Transverse colon (tissue), 4 donors: ENCODE data around the gene CNBD2. TPM values are rescaled to one million over a fixed set of nuclear protein-coding genes. Genes with fewer than 3 reads are reported as not detected.

Experiments used
- DNase-seq: peaks from one replicate; pipeline ENCODE4 v3.0.0-alpha.2; 2019
- H3K27ac ChIP-seq, 4 donors: fragments of 200-600 bp; sonication (generic); 2 replicates each; pipeline ENCODE4 v1.5.1; 2016 to 2018; ENCODE audit warnings: inconsistent platforms in 4 of 4
- H3K27me3 ChIP-seq: fragments of 200-600 bp; sonication (generic); 2 replicates; pipeline ENCODE4 v1.5.1; 2017; ENCODE audit warnings: inconsistent platforms
- H3K36me3 ChIP-seq, 4 donors: fragments of 200-600 bp; sonication (generic); 2 replicates each; pipeline ENCODE4 v1.5.1; 2017 to 2019; ENCODE audit warnings: inconsistent platforms in 4 of 4
- H3K4me1 ChIP-seq, 4 donors: fragments of 200-600 bp; sonication (generic); 2 replicates each; pipeline ENCODE4 v1.5.1; 2017 to 2020; ENCODE audit warnings: inconsistent platforms in 4 of 4
- H3K4me3 ChIP-seq, 4 donors: fragments of 200-600 bp; sonication (generic); 1 replicate in 1 of 4; 2 replicates in 3 of 4; pipeline versions ENCODE4 v1.5.1 to v1.6.1; 2017 to 2019; ENCODE audit warnings: inconsistent platforms in 4 of 4
- H3K9me3 ChIP-seq, 2 donors: fragments of 200-600 bp; sonication (generic); 2 replicates each; pipeline ENCODE4 v1.5.1; 2017 to 2019; ENCODE audit warnings: inconsistent platforms in 2 of 2
- EP300 ChIP-seq: sonication (generic); formaldehyde crosslinking; IDR thresholded peaks from one replicate; pipeline ENCODE4 v1.6.1; 2017; ENCODE audit warnings: antibody characterized with exemption, low read depth
- POLR2A ChIP-seq: fragments of 450-650 bp; IDR thresholded peaks from one replicate; pipeline ENCODE4 v1.6.1; 2016; ENCODE audit warnings: antibody characterized with exemption, mild to moderate bottlenecking, moderate library complexity
- POLR2AphosphoS5 ChIP-seq, 3 donors: sonication (generic); formaldehyde crosslinking; IDR thresholded peaks; one replicate each; pipeline ENCODE4 v1.6.1; 2016; ENCODE audit warnings: antibody characterized with exemption in 3 of 3
- WGBS, 2 donors: methylation state at CpG; one replicate each; pipeline ENCODE4 v1.1.5; 2018; ENCODE audit warnings: low coverage in 1 of 2; 5-methylcytosine and 5-hydroxymethylcytosine counted together
- in situ Hi-C, 4 donors: fragments of 200-750 bp; cut with MboI; loops; one replicate each; pipeline versions ENCODE4 v1.15.0 to v1.15.1; 2017; ENCODE audit warnings: low sequenced_read_pairs in 3 of 4, low pct_ligation_motif_present in 1 of 4, low pct_unique_long_range_greater_than_20kb in 1 of 4
- intact Hi-C: fragments of 100-400 bp; cut with DNase I; formaldehyde crosslinking; loops from one replicate; pipeline ENCODE4 v1.15.1; 2023; ENCODE audit warnings: low total_unique reads
- total RNA-seq, 4 donors: library from RNA; depleted of rRNA; stranded (reverse); fragments of >200 nt; gene quantifications; one replicate each; pipeline ENCODE4 v1.1.0, GENCODE V29; 2016
- TF ChIP-seq, protein P1 (sequence below), 5 experiments: fragments of 200-600 bp in 3 of 5; fragments of 450-650 bp in 2 of 5; sonication (generic) in 3 of 5; IDR thresholded peaks; 1 replicate in 2 of 5; 2 replicates in 3 of 5; pipeline ENCODE4 v1.5.1; 2016 to 2017; ENCODE audit warnings: antibody characterized with exemption in 5 of 5, inconsistent platforms in 3 of 5, mild to moderate bottlenecking in 2 of 5, moderate library complexity in 1 of 5

CNBD2 gene
- total RNA-seq, 4 donors from 2014 or later = 6.2 to 9.4 (median 7.8) TPM; not detected in 1

DNA sequence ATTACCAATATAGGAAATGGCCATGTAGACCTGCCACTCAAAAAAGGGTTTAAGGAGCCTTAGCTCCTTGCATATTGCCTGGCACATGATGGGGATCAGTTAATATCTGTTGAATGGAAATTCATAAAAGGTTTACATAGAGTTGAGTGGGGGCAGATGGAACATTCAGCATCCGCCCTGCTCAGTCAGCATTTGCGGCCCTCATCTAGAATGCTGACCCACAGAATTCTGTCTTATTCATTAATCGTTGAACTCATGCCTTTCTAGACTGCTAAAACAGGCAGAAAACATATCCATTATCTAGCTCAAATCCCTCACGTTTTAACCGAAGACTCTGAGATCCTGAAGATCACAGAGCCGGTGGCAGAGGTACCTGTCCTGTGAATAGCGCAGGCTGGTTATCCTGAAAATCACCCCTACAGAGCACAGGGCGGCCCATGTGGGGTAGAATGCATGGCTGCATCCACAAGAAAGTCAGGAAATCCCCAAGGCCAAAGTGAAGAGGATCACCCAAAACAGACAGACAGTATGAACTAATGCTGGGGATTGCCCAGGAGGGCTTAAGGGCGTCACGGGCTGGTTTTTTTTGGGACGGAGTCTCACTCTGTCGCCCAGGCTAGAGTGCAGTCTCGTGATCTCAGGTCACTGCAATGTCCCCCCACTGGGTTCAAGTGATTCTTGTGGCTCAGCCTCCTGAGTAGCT is 59.9 kb downstream of the CNBD2 start:
- TF ChIP-seq EP300 (no peak), POLR2A (no peak), POLR2AphosphoS5 (IDR thresholded peaks at IDR 0.05) (no peak)
- TF ChIP-seq, protein P1, sequence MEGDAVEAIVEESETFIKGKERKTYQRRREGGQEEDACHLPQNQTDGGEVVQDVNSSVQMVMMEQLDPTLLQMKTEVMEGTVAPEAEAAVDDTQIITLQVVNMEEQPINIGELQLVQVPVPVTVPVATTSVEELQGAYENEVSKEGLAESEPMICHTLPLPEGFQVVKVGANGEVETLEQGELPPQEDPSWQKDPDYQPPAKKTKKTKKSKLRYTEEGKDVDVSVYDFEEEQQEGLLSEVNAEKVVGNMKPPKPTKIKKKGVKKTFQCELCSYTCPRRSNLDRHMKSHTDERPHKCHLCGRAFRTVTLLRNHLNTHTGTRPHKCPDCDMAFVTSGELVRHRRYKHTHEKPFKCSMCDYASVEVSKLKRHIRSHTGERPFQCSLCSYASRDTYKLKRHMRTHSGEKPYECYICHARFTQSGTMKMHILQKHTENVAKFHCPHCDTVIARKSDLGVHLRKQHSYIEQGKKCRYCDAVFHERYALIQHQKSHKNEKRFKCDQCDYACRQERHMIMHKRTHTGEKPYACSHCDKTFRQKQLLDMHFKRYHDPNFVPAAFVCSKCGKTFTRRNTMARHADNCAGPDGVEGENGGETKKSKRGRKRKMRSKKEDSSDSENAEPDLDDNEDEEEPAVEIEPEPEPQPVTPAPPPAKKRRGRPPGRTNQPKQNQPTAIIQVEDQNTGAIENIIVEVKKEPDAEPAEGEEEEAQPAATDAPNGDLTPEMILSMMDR (IDR thresholded peaks at IDR 0.05) = no peak
- no peaks in the 10 kb centered on the region for H3K4me1 ChIP-seq
- intact Hi-C loops = no loop called here
- H3K27ac ChIP-seq = no peak overlapping the region
- no peak for DNase-seq
- no peak overlapping the region for H3K4me3 ChIP-seq
- H3K27me3 ChIP-seq = no peaks in the 10 kb centered on the region
- in situ Hi-C loops = no loop called here
- no peaks in the 10 kb centered on the region for H3K9me3 ChIP-seq
- 91% methylated on average over 12 of the region's 13 CpGs; no CpG with 5 or more reads in 1 of the 2 donors for WGBS, 2 donors
- H3K36me3 ChIP-seq = no peaks in the 10 kb centered on the region

DNA sequence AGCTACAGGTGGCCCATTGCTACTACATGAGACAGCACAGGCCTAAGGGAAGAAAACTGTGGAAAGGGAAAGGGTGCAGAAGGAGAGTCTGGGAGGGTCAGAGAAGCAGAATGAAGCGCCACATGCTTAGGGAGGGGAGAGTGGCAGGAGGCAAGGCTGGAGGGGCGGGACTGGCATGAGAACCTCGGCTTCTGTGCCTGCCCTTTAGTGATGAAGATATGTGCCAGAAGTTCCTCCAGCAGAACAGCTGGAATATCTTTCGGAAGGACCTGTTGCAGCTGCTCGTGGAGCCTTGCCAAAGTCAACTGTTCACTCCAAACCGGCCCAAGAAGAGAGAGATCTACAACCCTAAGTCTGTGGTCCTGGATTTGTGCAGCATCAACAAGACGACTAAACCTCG is 61.8 kb downstream of the CNBD2 start:
- Histone ChIP-seq H3K4me3 (no peak overlapping the region), H3K36me3 (no peaks in the 10 kb centered on the region), H3K27ac (no peak overlapping the region), H3K9me3 (no peaks in the 10 kb centered on the region), H3K27me3 (no peaks in the 10 kb centered on the region), H3K4me1 (no peaks in the 10 kb centered on the region)
- in situ Hi-C loops = no loop called here
- intact Hi-C loops = no loop called here
- 22 to 33% methylated on average over 3 to 8 of the region's 8 CpGs for WGBS, 2 donors
- DNase-seq = no peak
- TF ChIP-seq POLR2AphosphoS5 (IDR thresholded peaks at IDR 0.05) (no peak), EP300 (no peak), POLR2A (no peak)
- TF ChIP-seq, protein P1 (IDR thresholded peaks at IDR 0.05) = no peak

DNA sequence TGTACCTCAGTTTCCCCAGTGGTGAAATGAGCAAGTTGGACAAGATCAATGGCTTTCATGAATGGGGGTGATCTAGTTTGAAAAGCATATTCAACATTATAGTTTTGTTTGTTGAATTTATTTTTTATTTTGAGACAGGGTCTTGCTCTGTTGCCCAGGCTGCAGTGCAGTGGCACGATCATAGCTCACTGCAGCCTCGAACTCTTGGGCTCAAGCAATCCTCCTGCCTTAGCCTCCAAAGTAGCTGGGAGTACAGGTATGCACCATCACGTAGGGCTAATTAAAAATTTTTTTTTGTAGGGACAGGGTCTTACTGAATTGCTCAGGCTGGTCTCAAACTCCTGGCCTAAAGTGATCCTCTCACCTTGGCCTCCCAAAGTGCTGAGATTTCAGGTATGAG is 63.4 kb downstream of the CNBD2 start:
- Histone ChIP-seq H3K9me3 (no peaks in the 10 kb centered on the region), H3K27me3 (no peaks in the 10 kb centered on the region), H3K27ac (no peak overlapping the region), H3K4me1 (no peaks in the 10 kb centered on the region), H3K36me3 (no peaks in the 10 kb centered on the region), H3K4me3 (no peak overlapping the region)
- no peak for TF ChIP-seq POLR2AphosphoS5 (IDR thresholded peaks at IDR 0.05)
- no peak for TF ChIP-seq POLR2A
- no peak for TF ChIP-seq EP300
- TF ChIP-seq, protein P1 (IDR thresholded peaks at IDR 0.05) = no peak
- WGBS, 2 donors = 89% methylated on average over 3 of the region's 3 CpGs; no CpG with 5 or more reads in 1 of the 2 donors
- DNase-seq = no peak
- intact Hi-C loops (loop anchor here (2.0 kb wide), 1 partner anchor 63 kb away; the partner anchor contains the start of gene CNBD2), in situ Hi-C loops (no loop called here)

DNA sequence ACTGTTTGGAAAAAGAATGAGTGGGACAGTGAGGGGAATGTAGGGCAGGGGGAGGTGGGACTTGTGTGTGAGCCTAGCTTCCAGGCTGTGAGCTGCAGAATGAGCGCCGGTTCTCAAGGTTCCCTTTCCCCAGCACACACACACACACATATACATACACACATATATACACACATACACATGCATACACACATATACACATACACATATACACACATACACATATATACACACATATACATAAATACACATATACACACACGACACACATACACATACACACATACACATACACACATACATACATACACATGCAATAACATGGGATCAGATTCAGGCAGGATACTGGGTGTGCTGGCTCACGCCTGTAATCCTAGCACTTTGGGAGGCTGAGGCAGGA is 66.5 kb downstream of the CNBD2 start:
- DNase-seq = no peak
- Histone ChIP-seq H3K36me3 (no peaks in the 10 kb centered on the region), H3K27me3 (no peaks in the 10 kb centered on the region), H3K4me3 (no peak overlapping the region), H3K4me1 (no peaks in the 10 kb centered on the region), H3K9me3 (no peaks in the 10 kb centered on the region), H3K27ac (no peak overlapping the region)
- 80 to 94% methylated on average over 1 to 4 of the region's 4 CpGs for WGBS, 2 donors
- in situ Hi-C loops (no loop called here), intact Hi-C loops (no loop called here)
- no peak for TF ChIP-seq POLR2AphosphoS5 (IDR thresholded peaks at IDR 0.05)
- TF ChIP-seq POLR2A = no peak
- no peak for TF ChIP-seq EP300
- TF ChIP-seq, protein P1 (IDR thresholded peaks at IDR 0.05) = no peak
